Retinal pigment epithelial cell (primary cell): ENCODE data around the gene CYP2C19.
"Not testable (repeated sequence)": the region's sequence is repeated elsewhere in the genome, so short reads cannot be mapped to it uniquely, and the experiment has no call there.

Experiments
- DNase-seq: peaks from one replicate; pipeline ENCODE4 v3.0.0-alpha.2; 2010; ENCODE audit warnings: low read depth
- H3K4me3 ChIP-seq: 2 replicates; pipeline ENCODE4 v1.5.1; 2011; ENCODE audit warnings: mild to moderate bottlenecking, low read length, control low read depth, moderate library complexity
- CTCF ChIP-seq: conservative IDR thresholded peaks from 2 replicates; pipeline ENCODE4 v1.5.1; 2011; ENCODE audit warnings: low read depth, low read length, control low read depth, inconsistent platforms

The CYP2C19 gene

GRCh38 chr10:94878649-94879048, 116.2 kb downstream of the CYP2C19 start:
- TF ChIP-seq CTCF: no peak

GRCh38 chr10:94879214-94879613, 116.7 kb downstream of the CYP2C19 start:
- DNase-seq: no peak
- no peak for TF ChIP-seq CTCF

More at GRCh38 chr10:94878649-94879048, 116.2 kb downstream of the CYP2C19 start:
- DNase-seq: no peak
- H3K4me3 ChIP-seq: no peak overlapping the region

GRCh38 chr10:94889123-94889522, 126.6 kb downstream of the CYP2C19 start:
- DNase-seq: no peak
- H3K4me3 ChIP-seq: no peak overlapping the region
- TF ChIP-seq CTCF: no peak

More at GRCh38 chr10:94879214-94879613, 116.7 kb downstream of the CYP2C19 start:
- no peak overlapping the region for H3K4me3 ChIP-seq

- H3K4me3 ChIP-seq: no peak overlapping the region
- no peak for DNase-seq
- TF ChIP-seq CTCF: no peak
These were observed 128.0 kb downstream of the CYP2C19 start for GRCh38 chr10:94890264-94891022.

GRCh38 chr10:94898414-94898813, 135.9 kb downstream of the CYP2C19 start:
- DNase-seq, H3K4me3 ChIP-seq: not testable (repeated sequence)

GRCh38 chr10:94902080-94902479, 139.6 kb downstream of the CYP2C19 start:
- DNase-seq: no peak
- no peak for TF ChIP-seq CTCF

GRCh38 chr10:94902570-94902969, 140.1 kb downstream of the CYP2C19 start:
- no peak overlapping the region for H3K4me3 ChIP-seq
- TF ChIP-seq CTCF: no peak
- no peak for DNase-seq

More at GRCh38 chr10:94902080-94902479, 139.6 kb downstream of the CYP2C19 start:
- no peak overlapping the region for H3K4me3 ChIP-seq
